ENCODE results near the gene OOEP. TPM values are rescaled to one million over a fixed set of nuclear protein-coding genes. Genes with fewer than 3 reads are reported as not detected.

The OOEP gene
- total and polyA plus RNA-seq, 3 donors from 2014 or later = 14.1 to 26.9 (median 24.8) TPM

GRCh38 chr6:73377225-73377624 is 7.5 kb upstream of the OOEP start:
- intact Hi-C loops (cut with DNase I; ENCODE audit: low total_unique reads) = no loop called here
- Histone ChIP-seq H3K9me3 (no peaks in the 10 kb centered on the region), H3K4me3 (no peak overlapping the region), H3K27me3 (no peaks in the 10 kb centered on the region), H3K4me1 (no peaks in the 10 kb centered on the region), H3K36me3 (ENCODE audit: low read depth, missing control alignments) (no peaks in the 10 kb centered on the region), H3K27ac (no peak overlapping the region)
- WGBS, 2 donors = 57 to 60% methylated on average over 3 of the region's 3 CpGs
- no peak for DNase-seq
- TF ChIP-seq POLR2A (IDR thresholded peaks at IDR 0.05) = no peak

- WGBS, 2 donors = 90 to 95% methylated on average over 1 of the region's 1 CpG
- Histone ChIP-seq H3K27me3 (no peaks in the 10 kb centered on the region), H3K9me3 (no peaks in the 10 kb centered on the region), H3K36me3 (ENCODE audit: low read depth, missing control alignments) (no peaks in the 10 kb centered on the region), H3K4me3 (no peak overlapping the region), H3K27ac (no peak overlapping the region), H3K4me1 (no peaks in the 10 kb centered on the region)
- no peak for TF ChIP-seq CTCF (IDR thresholded peaks at IDR 0.05)
- no peak for TF ChIP-seq POLR2A (IDR thresholded peaks at IDR 0.05)
- DNase-seq = no peak
- intact Hi-C loops (cut with DNase I; ENCODE audit: low total_unique reads) = no loop called here
Measured at GRCh38 chr6:73375216-73375615, 5.5 kb upstream of the OOEP start.

- no peak for DNase-seq
- 86 to 90% methylated on average over 10 of the region's 10 CpGs for WGBS, 2 donors
Measured at GRCh38 chr6:73372516-73372915, 2.8 kb upstream of the OOEP start.

GRCh38 chr6:73371984-73372383 is 2.3 kb upstream of the OOEP start:
- no peak for DNase-seq
- no peaks in the 10 kb centered on the region for H3K36me3 ChIP-seq (ENCODE audit: low read depth, missing control alignments)
- no peaks in the 10 kb centered on the region for H3K4me1 ChIP-seq
- no peak overlapping the region for H3K4me3 ChIP-seq
- WGBS, 2 donors = 91 to 99% methylated on average over 4 of the region's 4 CpGs
- no peak overlapping the region for H3K27ac ChIP-seq
- H3K9me3 ChIP-seq = no peaks in the 10 kb centered on the region
- H3K27me3 ChIP-seq = no peaks in the 10 kb centered on the region
- TF ChIP-seq CTCF (IDR thresholded peaks at IDR 0.05) = no peak
- no peak for TF ChIP-seq POLR2A (IDR thresholded peaks at IDR 0.05)
- intact Hi-C loops (cut with DNase I; ENCODE audit: low total_unique reads) = no loop called here

More at GRCh38 chr6:73372516-73372915, 2.8 kb upstream of the OOEP start:
- H3K36me3 ChIP-seq (ENCODE audit: low read depth, missing control alignments) = no peaks in the 10 kb centered on the region
- TF ChIP-seq POLR2A (IDR thresholded peaks at IDR 0.05) = no peak
- no peak for TF ChIP-seq CTCF (IDR thresholded peaks at IDR 0.05)
- H3K4me1 ChIP-seq = no peaks in the 10 kb centered on the region
- intact Hi-C loops (cut with DNase I; ENCODE audit: low total_unique reads) = no loop called here
- H3K9me3 ChIP-seq = no peaks in the 10 kb centered on the region
- no peak overlapping the region for H3K4me3 ChIP-seq
- no peaks in the 10 kb centered on the region for H3K27me3 ChIP-seq
- H3K27ac ChIP-seq = no peak overlapping the region

- Histone ChIP-seq H3K36me3 (ENCODE audit: low read depth, missing control alignments) (no peaks in the 10 kb centered on the region), H3K4me1 (no peaks in the 10 kb centered on the region), H3K4me3 (peak overlapping the region; percentile 45 to 63), H3K9me3 (no peaks in the 10 kb centered on the region), H3K27ac (no peak overlapping the region), H3K27me3 (no peaks in the 10 kb centered on the region)
- no peak for TF ChIP-seq POLR2A (IDR thresholded peaks at IDR 0.05)
- no peak for TF ChIP-seq CTCF (IDR thresholded peaks at IDR 0.05)
- no peak for DNase-seq
- 62 to 86% methylated on average over 14 of the region's 14 CpGs for WGBS, 2 donors
- intact Hi-C loops (cut with DNase I; ENCODE audit: low total_unique reads) = no loop called here
Measured at GRCh38 chr6:73369157-73369556, 540 bp downstream of the OOEP start.
